HepG2 (cell line): ENCODE measurements around the gene PPP2R1B. TPM values are rescaled to one million over a fixed set of nuclear protein-coding genes. Genes with fewer than 3 reads are reported as not detected.
A peak's percentile ranks its signal among the peaks of the same experiment; 100 is the strongest.

ENCODE experiments used
- FOXK1 ChIP-seq: sonication (generic); formaldehyde crosslinking; IDR thresholded peaks from 2 replicates; pipeline ENCODE4 v1.4.0; 2020; ENCODE audit warnings: low read depth, missing genetic modification reagents, borderline replicate concordance
- GRHL1 ChIP-seq: sonication (generic); formaldehyde crosslinking; conservative IDR thresholded peaks from 2 replicates; pipeline ENCODE4 v1.8.0; 2022; ENCODE audit warnings: missing genetic modification reagents
- HOMEZ ChIP-seq: IDR thresholded peaks from 2 replicates; pipeline ENCODE4 v1.6.1; 2016; ENCODE audit warnings: low read depth
- KLF9 ChIP-seq: IDR thresholded peaks from 2 replicates; pipeline ENCODE4 v1.6.1; 2016; ENCODE audit warnings: low read depth
- NAIF1 ChIP-seq: sonication (generic); formaldehyde crosslinking; IDR thresholded peaks from 2 replicates; pipeline ENCODE4 v1.5.0; 2020; ENCODE audit warnings: mild to moderate bottlenecking, missing genetic modification reagents, borderline replicate concordance
- ZBTB21 ChIP-seq: sonication (generic); formaldehyde crosslinking; IDR thresholded peaks from 2 replicates; pipeline ENCODE4 v1.4.0; 2020; ENCODE audit warnings: missing genetic modification reagents
- ZNF160 ChIP-seq: sonication (generic); formaldehyde crosslinking; IDR thresholded peaks from 2 replicates; pipeline ENCODE4 v1.8.0; 2022; ENCODE audit warnings: mild to moderate bottlenecking, inconsistent platforms, missing genetic modification reagents
- ZNF20 ChIP-seq: sonication (generic); formaldehyde crosslinking; IDR thresholded peaks from 2 replicates; pipeline ENCODE4 v1.4.0; 2020; ENCODE audit warnings: mild to moderate bottlenecking, moderate library complexity, missing genetic modification reagents
- ZNF318 ChIP-seq: sonication (generic); formaldehyde crosslinking; IDR thresholded peaks from 2 replicates; pipeline ENCODE4 v1.4.0; 2020; ENCODE audit warnings: mild to moderate bottlenecking, missing genetic modification reagents
- ZNF333 ChIP-seq: sonication (generic); formaldehyde crosslinking; IDR thresholded peaks from 2 replicates; pipeline ENCODE4 v1.4.0; 2020; ENCODE audit warnings: mild to moderate bottlenecking, missing genetic modification reagents, borderline replicate concordance
- ZNF546 ChIP-seq: sonication (generic); formaldehyde crosslinking; conservative IDR thresholded peaks from 2 replicates; pipeline ENCODE4 v1.8.1; 2023; ENCODE audit warnings: mild to moderate bottlenecking, missing genetic modification reagents
- ZNF558 ChIP-seq: sonication (generic); formaldehyde crosslinking; IDR thresholded peaks from 2 replicates; pipeline ENCODE4 v1.9.0; 2022; ENCODE audit warnings: mild to moderate bottlenecking, missing genetic modification reagents, borderline replicate concordance
- ZNF567 ChIP-seq: sonication (generic); formaldehyde crosslinking; IDR thresholded peaks from 2 replicates; pipeline ENCODE4 v1.8.1; 2023; ENCODE audit warnings: mild to moderate bottlenecking, missing genetic modification reagents, borderline replicate concordance
- polyA plus RNA-seq, 8 experiments: library from polyadenylated mRNA; depleted of rRNA in 3 of 8; stranded (reverse) in 7 of 8; unstranded in 1 of 8; fragments of >200 nt; fragmentation: Illumina TruSeq in 4 of 8; extraction: Trizol in 4 of 8; gene quantifications; 2 replicates each; pipeline versions ENCODE4 v1.2.1 to v1.2.3, GENCODE V29; 2011 to 2016; ENCODE audit warnings: low read depth in 4 of 8, missing spikeins in 1 of 8, mixed read lengths in 1 of 8; ENCODE audit not compliant: insufficient read depth in 1 of 8
- total RNA-seq, 5 experiments: library from RNA; depleted of rRNA; stranded (reverse); fragments of >200 nt; fragmentation: Illumina TruSeq; extraction: Trizol; gene quantifications; 2 replicates each; pipeline ENCODE4 v1.2.3, GENCODE V29; 2016; ENCODE audit warnings: low read depth in 1 of 5
- TF ChIP-seq, protein P1 (sequence below): sonication (generic); formaldehyde crosslinking; IDR thresholded peaks from 2 replicates; pipeline ENCODE4 v1.4.0; 2020; ENCODE audit warnings: missing genetic modification reagents
- TF ChIP-seq, protein P2 (sequence below): sonication (generic); formaldehyde crosslinking; IDR thresholded peaks from 2 replicates; pipeline ENCODE4 v1.8.0; 2022; ENCODE audit warnings: mild to moderate bottlenecking, missing genetic modification reagents, moderate library complexity

Gene PPP2R1B
- total and polyA plus RNA-seq, 2 of the 13 experiments (the other 11 are each of a cell fraction or from before 2014, with no cell fraction given): 22.1 to 56.8 TPM

GRCh38 chr11:111765984-111766833 lies at the start of gene PPP2R1B (continued):
- TF ChIP-seq, protein P1, sequence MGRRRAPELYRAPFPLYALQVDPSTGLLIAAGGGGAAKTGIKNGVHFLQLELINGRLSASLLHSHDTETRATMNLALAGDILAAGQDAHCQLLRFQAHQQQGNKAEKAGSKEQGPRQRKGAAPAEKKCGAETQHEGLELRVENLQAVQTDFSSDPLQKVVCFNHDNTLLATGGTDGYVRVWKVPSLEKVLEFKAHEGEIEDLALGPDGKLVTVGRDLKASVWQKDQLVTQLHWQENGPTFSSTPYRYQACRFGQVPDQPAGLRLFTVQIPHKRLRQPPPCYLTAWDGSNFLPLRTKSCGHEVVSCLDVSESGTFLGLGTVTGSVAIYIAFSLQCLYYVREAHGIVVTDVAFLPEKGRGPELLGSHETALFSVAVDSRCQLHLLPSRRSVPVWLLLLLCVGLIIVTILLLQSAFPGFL (CRISPR knock-in tag): no peak
- TF ChIP-seq ZNF160: no peak
- no peak for TF ChIP-seq GRHL1
- no peak for TF ChIP-seq ZBTB21
- TF ChIP-seq ZNF567 (CRISPR knock-in tag): no peak
- no peak for TF ChIP-seq ZNF20 (CRISPR knock-in tag)
- TF ChIP-seq ZNF333 (CRISPR knock-in tag): no peak
- TF ChIP-seq, protein P2, sequence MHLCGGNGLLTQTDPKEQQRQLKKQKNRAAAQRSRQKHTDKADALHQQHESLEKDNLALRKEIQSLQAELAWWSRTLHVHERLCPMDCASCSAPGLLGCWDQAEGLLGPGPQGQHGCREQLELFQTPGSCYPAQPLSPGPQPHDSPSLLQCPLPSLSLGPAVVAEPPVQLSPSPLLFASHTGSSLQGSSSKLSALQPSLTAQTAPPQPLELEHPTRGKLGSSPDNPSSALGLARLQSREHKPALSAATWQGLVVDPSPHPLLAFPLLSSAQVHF (CRISPR knock-in tag): no peak
- no peak for TF ChIP-seq ZNF546 (CRISPR knock-in tag)
- TF ChIP-seq NAIF1 (CRISPR knock-in tag): peak; percentile 82; the same call in 1 of the 2 replicates
- no peak for TF ChIP-seq HOMEZ (CRISPR knock-in tag)
- TF ChIP-seq ZNF558 (CRISPR knock-in tag): 0 out of 2 replicates have a peak, but pooled peaks have one; percentile 68
- TF ChIP-seq ZNF318: 0 out of 2 replicates have a peak, but pooled peaks have one; percentile 12
- no peak for TF ChIP-seq FOXK1 (CRISPR knock-in tag)
- TF ChIP-seq KLF9 (CRISPR knock-in tag): no peak
